ENCODE measurements around the gene TCF19.
A peak's percentile ranks its signal among the peaks of the same experiment; 100 is the strongest.

DNA sequence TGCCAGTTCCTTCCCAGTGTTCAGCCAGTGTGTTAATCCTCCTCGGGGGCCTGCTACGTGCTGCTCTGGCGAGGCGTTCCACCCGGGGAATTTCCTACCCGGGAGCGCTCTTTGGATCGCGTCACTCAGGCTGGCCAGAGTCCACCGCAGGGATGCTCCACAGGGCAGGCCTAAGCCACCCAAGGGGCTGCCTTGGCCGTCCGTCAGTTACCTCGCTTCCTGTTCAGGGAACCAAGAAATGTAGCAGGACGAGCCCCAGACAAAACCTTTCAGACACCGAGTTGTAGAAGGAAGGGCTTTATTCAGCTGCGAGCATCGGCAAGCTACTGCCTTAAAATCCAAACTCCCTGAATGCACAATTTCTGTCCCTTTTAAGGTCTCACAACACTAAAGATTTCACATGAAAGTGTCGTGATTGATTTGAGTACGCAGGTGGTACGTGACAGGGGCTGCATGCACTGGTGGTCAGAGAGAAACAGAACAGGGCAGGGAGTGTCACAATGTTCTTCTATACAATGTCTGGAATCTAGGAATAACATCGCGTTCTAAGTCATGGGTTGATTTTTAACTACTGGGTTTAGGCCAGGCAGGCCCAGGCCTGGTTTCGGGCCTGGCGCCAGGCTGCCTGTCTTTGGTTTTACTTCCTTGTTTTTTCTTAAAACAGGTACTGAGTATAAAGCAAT lies 27.8 kb downstream of the TCF19 start:
- TF ChIP-seq, protein P1, sequence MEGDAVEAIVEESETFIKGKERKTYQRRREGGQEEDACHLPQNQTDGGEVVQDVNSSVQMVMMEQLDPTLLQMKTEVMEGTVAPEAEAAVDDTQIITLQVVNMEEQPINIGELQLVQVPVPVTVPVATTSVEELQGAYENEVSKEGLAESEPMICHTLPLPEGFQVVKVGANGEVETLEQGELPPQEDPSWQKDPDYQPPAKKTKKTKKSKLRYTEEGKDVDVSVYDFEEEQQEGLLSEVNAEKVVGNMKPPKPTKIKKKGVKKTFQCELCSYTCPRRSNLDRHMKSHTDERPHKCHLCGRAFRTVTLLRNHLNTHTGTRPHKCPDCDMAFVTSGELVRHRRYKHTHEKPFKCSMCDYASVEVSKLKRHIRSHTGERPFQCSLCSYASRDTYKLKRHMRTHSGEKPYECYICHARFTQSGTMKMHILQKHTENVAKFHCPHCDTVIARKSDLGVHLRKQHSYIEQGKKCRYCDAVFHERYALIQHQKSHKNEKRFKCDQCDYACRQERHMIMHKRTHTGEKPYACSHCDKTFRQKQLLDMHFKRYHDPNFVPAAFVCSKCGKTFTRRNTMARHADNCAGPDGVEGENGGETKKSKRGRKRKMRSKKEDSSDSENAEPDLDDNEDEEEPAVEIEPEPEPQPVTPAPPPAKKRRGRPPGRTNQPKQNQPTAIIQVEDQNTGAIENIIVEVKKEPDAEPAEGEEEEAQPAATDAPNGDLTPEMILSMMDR (IDR thresholded peaks at IDR 0.05): no peak
- peak in 1 of 4 donors; percentile 33 for TF ChIP-seq POLR2A (IDR thresholded peaks at IDR 0.05)
- peak in 1 of 2 donors; percentile 31 for TF ChIP-seq POLR2AphosphoS5 (IDR thresholded peaks at IDR 0.05)

Data from upper lobe of left lung (tissue), 4 donors.